ENCODE data around the gene ELOVL5. TPM values are rescaled to one million over a fixed set of nuclear protein-coding genes. Genes with fewer than 3 reads are reported as not detected.

Gene ELOVL5
- total RNA-seq, 5 donors from 2014 or later (not counting 1 experiment from before 2014, with no cell fraction given) = 71.4 to 101 (median 86.5) TPM

GRCh38 chr6:53344969-53345368 is 3.8 kb downstream of the ELOVL5 start:
- H3K27ac Mint-ChIP-seq = peak overlapping the region; percentile 91 to 96
- POLR2A ChIA-PET = interaction anchor here (0.5 to 4.0 kb wide), 11 partner anchors 8 to 156 kb away, joined by 3 to 33 read pairs (median 3); no protein-coding TSS in a partner anchor
- no peak overlapping the region for H3K4me3 ChIP-seq (ENCODE audit: control insufficient read depth in 1 of 2, extremely low read depth in 1 of 2, low read length in 1 of 2)

GRCh38 chr6:53343092-53343491 is 5.7 kb downstream of the ELOVL5 start:
- Histone ChIP-seq H3K27ac (ENCODE audit: low read length) (no peak overlapping the region), H3K27me3 (replicated peaks in 1 of 2; ENCODE audit: control insufficient read depth in 2 of 2, extremely low read depth in 1 of 2, insufficient read depth in 2 of 2, low read length in 1 of 2) (no peaks in the 10 kb centered on the region), H3K9me3 (no peaks in the 10 kb centered on the region), H3K4me1 (ENCODE audit: control insufficient read depth in 1 of 2, extremely low read depth in 1 of 2, insufficient read depth in 2 of 2, low read length in 2 of 2) (peaks cover 24 to 46% of the 10 kb centered on the region in 2 experiments), H3K36me3 (ENCODE audit: control insufficient read depth in 2 of 2, extremely low read depth in 1 of 2, insufficient read depth in 1 of 2, low read length in 1 of 2) (peaks cover 0 to 3% of the 10 kb centered on the region in 2 donors), H3K4me3 (ENCODE audit: control insufficient read depth in 1 of 2, extremely low read depth in 1 of 2, low read length in 1 of 2) (no peak overlapping the region)
- Mint-ChIP-seq H3K4me3 (peak overlapping the region in 2 of 3 donors; percentile 28 to 71), H3K4me1 (peaks cover 85 to 89% (median 89%) of the 10 kb centered on the region in 3 donors), H3K27ac (peak overlapping the region; percentile 91 to 96), H3K9me3 (no peaks in the 10 kb centered on the region), H3K36me3 (peaks cover 9% of the 10 kb centered on the region), H3K27me3 (no peaks in the 10 kb centered on the region)
- DNase-seq (no peak), ATAC-seq (replicated peaks in 1 of 4) (no peak)
- POLR2A ChIA-PET = interaction anchor here (0.5 to 3.8 kb wide), 5 partner anchors 13 to 174 kb away, joined by 3 to 21 read pairs (median 3); no protein-coding TSS in a partner anchor
- 100% methylated on average over 1 of the region's 3 CpGs for WGBS (ENCODE audit: insufficient coverage)
- CTCF ChIA-PET = interaction anchor here in 1 of 2 donors (1.2 to 1.7 kb wide), 2 partner anchors 31 to 41 kb away, joined by 3 to 7 read pairs; no protein-coding TSS in a partner anchor

More at GRCh38 chr6:53344969-53345368, 3.8 kb downstream of the ELOVL5 start:
- Histone ChIP-seq H3K9me3 (no peaks in the 10 kb centered on the region), H3K27ac (ENCODE audit: low read length) (peak overlapping the region; percentile 52), H3K4me1 (ENCODE audit: control insufficient read depth in 1 of 2, extremely low read depth in 1 of 2, insufficient read depth in 2 of 2, low read length in 2 of 2) (peaks cover 22 to 46% of the 10 kb centered on the region in 2 experiments), H3K36me3 (ENCODE audit: control insufficient read depth in 2 of 2, extremely low read depth in 1 of 2, insufficient read depth in 1 of 2, low read length in 1 of 2) (peaks cover 0 to 3% of the 10 kb centered on the region in 2 donors), H3K27me3 (replicated peaks in 1 of 2; ENCODE audit: control insufficient read depth in 2 of 2, extremely low read depth in 1 of 2, insufficient read depth in 2 of 2, low read length in 1 of 2) (no peaks in the 10 kb centered on the region)
- ATAC-seq (replicated peaks in 1 of 4) = no peak
- H3K9me3 Mint-ChIP-seq = no peaks in the 10 kb centered on the region
- H3K4me3 Mint-ChIP-seq = peak overlapping the region; percentile 50 to 71 (median 52)
- no peaks in the 10 kb centered on the region for H3K27me3 Mint-ChIP-seq
- peaks cover 9% of the 10 kb centered on the region for H3K36me3 Mint-ChIP-seq
- 0% methylated on average over 1 of the region's 1 CpG for whole genome bisulfite sequencing (ENCODE audit: insufficient coverage)
- CTCF ChIA-PET = interaction anchor here (0.6 to 1.5 kb wide), 12 partner anchors 8 to 172 kb away, joined by 3 to 4 read pairs (median 3); no protein-coding TSS in a partner anchor
- DNase-seq = peak in 1 of 35 experiments; percentile 54
- H3K4me1 Mint-ChIP-seq = peaks cover 76 to 80% (median 80%) of the 10 kb centered on the region in 3 donors

DNA sequence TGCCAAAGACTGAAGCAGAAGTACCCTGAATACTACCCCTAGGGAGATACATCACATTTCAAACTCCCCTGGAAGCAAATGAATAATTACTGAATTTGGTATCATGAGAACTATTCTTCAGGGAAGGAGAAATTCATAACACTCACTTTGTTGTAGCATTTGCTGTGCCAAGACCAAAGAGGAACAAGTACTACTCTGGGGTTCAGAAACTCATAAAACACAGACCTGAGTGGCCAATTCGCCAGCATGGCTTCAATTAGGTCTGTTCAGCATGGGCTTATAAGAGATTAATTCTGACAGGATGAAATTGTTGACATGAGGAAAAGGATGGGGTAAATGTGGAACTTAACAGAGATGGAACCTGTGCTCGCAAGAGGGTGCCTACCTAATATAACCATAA is 6.5 kb downstream of the ELOVL5 start:
- H3K27me3 ChIP-seq (replicated peaks in 1 of 2; ENCODE audit: control insufficient read depth in 2 of 2, extremely low read depth in 1 of 2, insufficient read depth in 2 of 2, low read length in 1 of 2) = no peaks in the 10 kb centered on the region
- peaks cover 93 to 96% (median 95%) of the 10 kb centered on the region in 3 donors for H3K4me1 Mint-ChIP-seq
- H3K9me3 Mint-ChIP-seq = peaks cover 0 to 4% (median 0%) of the 10 kb centered on the region in 3 donors
- ATAC-seq (replicated peaks in 1 of 4) (no peak), DNase-seq (no peak)
- peak overlapping the region in 2 of 3 donors; percentile 8 to 35 for H3K4me3 Mint-ChIP-seq
- H3K36me3 Mint-ChIP-seq = peaks cover 15% of the 10 kb centered on the region
- CTCF ChIA-PET = no interaction called here
- peak overlapping the region; percentile 78 to 82 for H3K27ac Mint-ChIP-seq
- H3K27me3 Mint-ChIP-seq = no peaks in the 10 kb centered on the region
- no CpG with 5 or more reads among the region's 2 CpGs for WGBS (ENCODE audit: insufficient coverage)
- H3K9me3 ChIP-seq = no peaks in the 10 kb centered on the region
- H3K4me3 ChIP-seq (ENCODE audit: control insufficient read depth in 1 of 2, extremely low read depth in 1 of 2, low read length in 1 of 2) = no peak overlapping the region
- no peak overlapping the region for H3K27ac ChIP-seq (ENCODE audit: low read length)
- POLR2A ChIA-PET = interaction anchor here in 1 of 2 donors (3.8 kb wide), 1 partner anchor 12 kb away, joined by 21 read pairs; no protein-coding TSS in a partner anchor
- H3K36me3 ChIP-seq (ENCODE audit: control insufficient read depth in 2 of 2, extremely low read depth in 1 of 2, insufficient read depth in 1 of 2, low read length in 1 of 2) = peaks cover 0 to 3% of the 10 kb centered on the region in 2 donors
- H3K4me1 ChIP-seq (ENCODE audit: control insufficient read depth in 1 of 2, extremely low read depth in 1 of 2, insufficient read depth in 2 of 2, low read length in 2 of 2) = peaks cover 28 to 53% of the 10 kb centered on the region in 2 experiments

- Mint-ChIP-seq H3K4me1 (peaks cover 94 to 96% (median 95%) of the 10 kb centered on the region in 3 donors), H3K27ac (peak overlapping the region; percentile 61 to 82), H3K27me3 (no peaks in the 10 kb centered on the region), H3K36me3 (peaks cover 13% of the 10 kb centered on the region), H3K4me3 (peak overlapping the region in 1 of 3 donors; percentile 18), H3K9me3 (peaks cover 0 to 4% (median 0%) of the 10 kb centered on the region in 3 donors)
- DNase-seq (no peak), ATAC-seq (replicated peaks in 1 of 4) (no peak)
- Histone ChIP-seq H3K27ac (ENCODE audit: low read length) (no peak overlapping the region), H3K4me3 (ENCODE audit: control insufficient read depth in 1 of 2, extremely low read depth in 1 of 2, low read length in 1 of 2) (no peak overlapping the region), H3K36me3 (ENCODE audit: control insufficient read depth in 2 of 2, extremely low read depth in 1 of 2, insufficient read depth in 1 of 2, low read length in 1 of 2) (peaks cover 0 to 3% of the 10 kb centered on the region in 2 donors), H3K9me3 (no peaks in the 10 kb centered on the region), H3K4me1 (ENCODE audit: control insufficient read depth in 1 of 2, extremely low read depth in 1 of 2, insufficient read depth in 2 of 2, low read length in 2 of 2) (peaks cover 34 to 64% of the 10 kb centered on the region in 2 experiments), H3K27me3 (replicated peaks in 1 of 2; ENCODE audit: control insufficient read depth in 2 of 2, extremely low read depth in 1 of 2, insufficient read depth in 2 of 2, low read length in 1 of 2) (no peaks in the 10 kb centered on the region)
- ChIA-PET CTCF (interaction anchor here (0.6 to 1.3 kb wide), 7 partner anchors 38 to 170 kb away, joined by 3 to 8 read pairs (median 3); no protein-coding TSS in a partner anchor), POLR2A (interaction anchor here (0.6 to 3.8 kb wide), 9 partner anchors 8 to 357 kb away, joined by 3 to 21 read pairs (median 4); partner anchors contain the start of gene ELOVL5 (in 1 of the 2))
- WGBS (ENCODE audit: insufficient coverage) = 88% methylated on average over 2 of the region's 2 CpGs
These were observed 8.2 kb downstream of the ELOVL5 start for GRCh38 chr6:53340536-53340935.

DNA sequence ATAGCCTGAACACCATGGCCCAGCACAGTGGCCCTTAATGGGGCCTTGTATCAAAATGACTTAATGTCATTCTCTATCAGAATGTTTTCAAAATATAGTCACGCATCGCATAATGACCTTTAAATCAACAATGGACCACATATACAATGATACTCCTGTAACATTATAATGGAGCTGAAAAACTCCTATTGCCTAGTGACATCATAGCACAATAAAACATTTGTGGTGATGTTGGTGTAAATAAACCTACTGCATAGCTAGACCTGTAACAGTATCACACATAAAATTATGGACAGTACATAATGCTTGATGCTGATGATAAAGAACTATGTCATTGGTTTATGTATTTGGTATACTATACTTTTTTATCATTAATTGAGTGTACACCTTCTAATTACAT is 9.3 kb downstream of the ELOVL5 start:
- no peak for ATAC-seq (replicated peaks in 1 of 4)
- WGBS (ENCODE audit: insufficient coverage) = no CpG with 5 or more reads among the region's 2 CpGs
- ChIA-PET CTCF (interaction anchor here in 1 of 2 donors (1.3 kb wide), 1 partner anchor 37 kb away, joined by 5 read pairs; no protein-coding TSS in a partner anchor), POLR2A (interaction anchor here (0.5 to 3.8 kb wide), 6 partner anchors 9 to 351 kb away, joined by 3 to 21 read pairs (median 4); partner anchors contain the start of gene ELOVL5 (in 1 of the 2))
- peaks cover 10% of the 10 kb centered on the region for H3K36me3 Mint-ChIP-seq
- Histone ChIP-seq H3K27ac (ENCODE audit: low read length) (no peak overlapping the region), H3K4me3 (ENCODE audit: control insufficient read depth in 1 of 2, extremely low read depth in 1 of 2, low read length in 1 of 2) (no peak overlapping the region), H3K36me3 (ENCODE audit: control insufficient read depth in 2 of 2, extremely low read depth in 1 of 2, insufficient read depth in 1 of 2, low read length in 1 of 2) (peaks cover 0 to 3% of the 10 kb centered on the region in 2 donors), H3K27me3 (replicated peaks in 1 of 2; ENCODE audit: control insufficient read depth in 2 of 2, extremely low read depth in 1 of 2, insufficient read depth in 2 of 2, low read length in 1 of 2) (no peaks in the 10 kb centered on the region), H3K4me1 (ENCODE audit: control insufficient read depth in 1 of 2, extremely low read depth in 1 of 2, insufficient read depth in 2 of 2, low read length in 2 of 2) (peaks cover 35 to 67% of the 10 kb centered on the region in 2 experiments), H3K9me3 (no peaks in the 10 kb centered on the region)
- H3K27me3 Mint-ChIP-seq = no peaks in the 10 kb centered on the region
- H3K27ac Mint-ChIP-seq = peak overlapping the region; percentile 75 to 98
- no peak overlapping the region for H3K4me3 Mint-ChIP-seq
- peaks cover 94 to 96% (median 95%) of the 10 kb centered on the region in 3 donors for H3K4me1 Mint-ChIP-seq
- H3K9me3 Mint-ChIP-seq = peaks cover 0 to 4% (median 0%) of the 10 kb centered on the region in 3 donors
- no peak for DNase-seq

DNA sequence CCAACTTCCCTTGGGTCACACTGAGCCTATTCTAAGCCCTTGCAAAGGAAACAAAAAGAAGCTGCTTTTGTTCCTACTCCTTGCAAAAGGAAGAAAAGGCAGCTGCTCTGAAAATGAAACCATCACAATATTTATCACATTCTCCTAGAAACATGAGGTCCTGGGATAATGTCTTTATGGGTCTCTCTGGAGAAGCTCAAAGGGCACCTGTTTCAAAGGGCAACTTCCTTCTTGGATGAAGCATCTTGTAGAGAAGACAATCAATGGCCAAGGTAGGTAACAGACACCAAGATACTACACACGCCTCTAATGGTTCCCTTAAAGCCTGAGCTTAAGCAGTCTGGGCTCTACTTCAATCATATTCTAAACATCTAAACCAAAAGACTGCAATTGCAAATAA is 10.4 kb downstream of the ELOVL5 start:
- ATAC-seq (replicated peaks in 1 of 4) (no peak), DNase-seq (no peak)
- Mint-ChIP-seq H3K4me3 (peak overlapping the region in 1 of 3 donors; percentile 86), H3K36me3 (peaks cover 10% of the 10 kb centered on the region), H3K9me3 (peaks cover 0 to 4% (median 0%) of the 10 kb centered on the region in 3 donors), H3K4me1 (peaks cover 92 to 96% (median 94%) of the 10 kb centered on the region in 3 donors), H3K27me3 (no peaks in the 10 kb centered on the region), H3K27ac (peak overlapping the region; percentile 98 to 99)
- Histone ChIP-seq H3K4me1 (ENCODE audit: control insufficient read depth in 1 of 2, extremely low read depth in 1 of 2, insufficient read depth in 2 of 2, low read length in 2 of 2) (peaks cover 45 to 67% of the 10 kb centered on the region in 2 experiments), H3K27me3 (replicated peaks in 1 of 2; ENCODE audit: control insufficient read depth in 2 of 2, extremely low read depth in 1 of 2, insufficient read depth in 2 of 2, low read length in 1 of 2) (no peaks in the 10 kb centered on the region), H3K36me3 (ENCODE audit: control insufficient read depth in 2 of 2, extremely low read depth in 1 of 2, insufficient read depth in 1 of 2, low read length in 1 of 2) (peaks cover 0 to 3% of the 10 kb centered on the region in 2 donors), H3K4me3 (ENCODE audit: control insufficient read depth in 1 of 2, extremely low read depth in 1 of 2, low read length in 1 of 2) (no peak overlapping the region), H3K27ac (ENCODE audit: low read length) (peak overlapping the region; percentile 98), H3K9me3 (no peaks in the 10 kb centered on the region)
- 100% methylated on average over 1 of the region's 1 CpG for WGBS (ENCODE audit: insufficient coverage)
- CTCF ChIA-PET = interaction anchor here (0.5 to 1.8 kb wide), 9 partner anchors 9 to 346 kb away, joined by 3 to 6 read pairs (median 5); no protein-coding TSS in a partner anchor
- POLR2A ChIA-PET = interaction anchor here (0.6 to 4.1 kb wide), 6 partner anchors 9 to 35 kb away, joined by 3 to 38 read pairs (median 7); partner anchors contain the start of gene ELOVL5 (in 1 of the 2)
